GM19035 (cell line): ENCODE data around the gene ARSG.
A peak's percentile ranks its signal among the peaks of the same experiment; 100 is the strongest.
"Not testable (repeated sequence)": the region's sequence is repeated elsewhere in the genome, so short reads cannot be mapped to it uniquely, and the experiment has no call there.

Experiments
- ATAC-seq: cut with Tn5 transposase; IDR thresholded peaks from one replicate; pipeline ENCODE4 v1.9.1; 2021; ENCODE audit not compliant: unreplicated experiment

The ARSG gene

DNA sequence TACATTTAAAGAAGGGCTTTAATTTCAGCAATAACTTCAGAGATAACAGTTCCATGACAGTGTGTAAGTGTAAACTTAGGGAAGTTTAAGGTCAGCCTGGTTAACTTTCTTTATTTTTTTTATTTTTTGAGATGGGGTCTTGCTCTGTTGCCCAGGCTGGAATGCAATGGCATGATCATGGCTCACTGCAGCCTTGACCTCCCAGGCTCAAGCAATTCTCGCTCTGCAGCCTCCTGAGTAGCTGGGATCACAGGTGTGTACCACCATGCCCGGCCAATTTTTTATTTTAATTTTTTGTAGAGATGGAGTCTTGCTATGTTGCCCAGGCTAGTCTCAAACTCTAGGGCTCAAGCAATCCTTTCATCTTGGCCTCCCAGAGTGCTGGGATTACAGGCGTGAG, 15.0 kb upstream of the ARSG start:
- ATAC-seq: not testable (repeated sequence)

DNA sequence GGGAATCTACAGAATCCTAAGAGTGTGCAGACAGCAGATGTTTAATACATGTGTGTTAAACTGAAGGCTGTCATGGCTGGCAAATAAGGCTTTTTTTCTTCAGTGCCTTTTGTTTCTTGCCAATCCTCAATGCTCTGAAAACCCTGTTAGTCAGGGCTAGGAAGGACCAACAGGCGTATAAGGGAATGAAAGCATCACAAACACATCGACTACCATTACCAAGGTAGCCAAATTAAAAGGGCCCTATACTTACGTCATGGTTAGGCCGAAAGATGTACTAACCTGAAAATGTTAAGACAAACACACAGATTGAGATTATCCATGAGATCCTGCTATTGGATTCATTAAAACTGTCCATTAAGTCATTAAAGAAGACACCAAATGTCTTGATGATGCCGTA, 13.5 kb upstream of the ARSG start:
- ATAC-seq: no peak

DNA sequence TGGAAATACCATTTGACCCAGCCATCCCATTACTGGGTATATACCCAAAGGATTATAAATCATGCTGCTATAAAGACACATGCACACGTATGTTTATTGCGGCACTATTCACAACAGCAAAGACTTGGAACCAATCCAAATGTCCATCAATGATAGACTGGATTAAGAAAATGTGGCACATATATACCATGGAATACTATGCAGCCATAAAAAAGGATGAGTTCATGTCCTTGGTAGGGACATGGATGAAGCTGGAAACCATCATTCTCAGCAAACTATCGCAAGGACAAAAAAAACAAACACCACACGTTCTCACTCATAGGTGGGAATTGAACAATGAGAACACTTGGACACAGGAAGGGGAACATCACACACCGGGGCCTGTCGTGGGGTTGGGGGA, 9.3 kb upstream of the ARSG start:
- not testable (repeated sequence) for ATAC-seq

DNA sequence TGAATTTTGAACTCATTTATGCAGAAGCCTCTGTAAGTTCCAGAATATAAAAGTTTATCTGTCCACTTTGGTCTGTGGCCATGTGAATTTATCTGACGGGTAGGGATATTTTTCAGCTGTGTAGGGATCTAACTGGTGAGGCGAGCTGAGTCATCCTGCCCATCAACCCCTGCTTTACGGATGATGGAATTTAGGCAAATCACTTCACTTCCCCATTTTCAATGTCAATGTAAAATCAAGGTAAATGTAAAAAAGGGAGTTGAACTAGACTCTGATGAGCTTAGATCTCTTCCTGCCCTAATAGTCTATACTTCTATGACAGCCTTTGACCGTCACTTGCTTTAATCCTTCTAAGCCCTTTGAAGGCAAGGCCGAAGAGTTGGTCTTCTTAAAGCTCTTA, 2.9 kb upstream of the ARSG start:
- ATAC-seq: no peak

DNA sequence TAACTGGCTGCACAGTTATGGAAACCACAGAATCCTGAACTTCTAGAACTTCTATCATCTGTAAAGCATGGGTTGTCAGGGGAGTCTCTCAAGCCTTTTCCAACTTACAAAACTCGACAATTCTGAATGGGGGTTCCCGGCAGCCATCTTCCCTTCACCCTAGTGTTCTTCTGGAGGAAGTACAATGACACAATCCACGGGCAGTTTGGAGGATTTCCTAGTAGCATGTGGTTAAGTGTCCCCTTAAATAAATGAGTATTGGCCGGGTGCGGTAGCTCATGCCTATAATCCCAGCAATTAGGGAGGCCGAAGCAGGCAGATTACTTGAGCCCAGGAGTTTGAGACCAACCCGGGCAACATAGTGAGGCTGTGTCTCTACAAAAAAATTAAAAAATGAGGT, 2.5 kb upstream of the ARSG start:
- no peak for ATAC-seq

DNA sequence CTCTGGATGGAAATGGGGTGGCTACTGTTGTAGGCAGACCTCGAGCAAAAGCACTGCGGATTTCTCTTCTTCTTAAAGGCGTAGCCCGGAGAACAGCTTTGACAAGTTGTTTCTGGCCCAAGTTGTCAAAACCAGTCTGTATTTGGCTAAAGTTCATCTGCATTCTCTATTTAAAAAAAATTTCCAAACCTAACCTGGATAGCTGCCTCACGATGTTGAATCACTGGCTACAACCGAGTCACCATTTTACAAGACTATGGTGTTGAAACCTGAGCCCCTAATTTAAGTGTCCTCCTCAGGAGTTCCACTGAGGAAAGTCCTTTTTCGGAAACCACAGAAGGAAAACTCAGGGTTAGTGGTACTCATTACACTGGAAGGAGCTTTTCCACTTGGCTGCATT, 1.8 kb upstream of the ARSG start:
- ATAC-seq: no peak

DNA sequence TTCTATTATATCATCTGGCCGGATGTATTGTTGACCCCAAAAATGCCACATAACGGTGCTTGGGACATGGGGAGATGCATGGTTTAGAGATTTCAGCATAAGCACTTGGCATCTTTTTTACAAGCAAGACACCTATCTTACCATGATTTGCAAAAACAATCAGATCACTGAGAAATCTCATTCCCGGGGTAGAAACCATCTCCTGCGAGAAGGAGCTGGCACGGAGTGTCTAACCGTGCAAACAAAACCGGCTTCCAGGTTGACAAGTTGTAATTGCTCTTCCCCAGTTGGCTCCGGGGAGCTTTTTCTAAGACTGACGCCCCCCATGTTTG, 1.4 kb upstream of the ARSG start:
- no peak for ATAC-seq

DNA sequence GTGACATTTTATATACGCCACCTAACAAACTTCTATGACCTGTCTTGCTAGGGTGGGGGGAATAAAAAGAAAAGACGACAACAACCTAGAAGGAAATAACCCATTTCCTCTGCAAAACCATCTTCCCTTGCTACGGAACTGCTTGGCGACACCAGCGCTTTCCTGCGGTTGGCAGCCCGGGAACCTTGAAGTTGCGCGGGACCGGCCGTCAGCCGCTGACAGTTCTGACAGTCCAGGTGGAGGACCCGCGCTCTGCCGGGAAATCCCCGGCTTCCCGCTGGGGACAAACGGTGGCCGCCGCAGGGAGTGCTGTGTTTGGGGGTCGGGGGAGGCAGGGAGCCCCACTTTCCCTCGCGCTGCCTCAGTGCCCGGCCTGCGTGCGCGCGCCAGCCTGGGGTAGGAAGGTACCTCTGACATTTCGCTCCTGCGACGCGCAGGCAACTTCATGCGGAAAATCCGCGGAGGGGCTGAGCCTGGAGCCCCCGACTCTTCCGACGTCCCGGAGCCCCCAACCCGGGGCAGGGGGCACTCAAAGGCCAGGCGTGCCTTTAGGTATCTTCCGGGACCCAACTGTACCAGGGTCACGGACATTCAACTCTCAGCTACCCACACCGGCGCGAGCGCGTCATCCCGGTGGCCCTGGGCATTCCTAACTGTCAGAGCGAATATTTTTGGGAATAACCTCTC, 884 bp upstream of the ARSG start:
- ATAC-seq: no peak

DNA sequence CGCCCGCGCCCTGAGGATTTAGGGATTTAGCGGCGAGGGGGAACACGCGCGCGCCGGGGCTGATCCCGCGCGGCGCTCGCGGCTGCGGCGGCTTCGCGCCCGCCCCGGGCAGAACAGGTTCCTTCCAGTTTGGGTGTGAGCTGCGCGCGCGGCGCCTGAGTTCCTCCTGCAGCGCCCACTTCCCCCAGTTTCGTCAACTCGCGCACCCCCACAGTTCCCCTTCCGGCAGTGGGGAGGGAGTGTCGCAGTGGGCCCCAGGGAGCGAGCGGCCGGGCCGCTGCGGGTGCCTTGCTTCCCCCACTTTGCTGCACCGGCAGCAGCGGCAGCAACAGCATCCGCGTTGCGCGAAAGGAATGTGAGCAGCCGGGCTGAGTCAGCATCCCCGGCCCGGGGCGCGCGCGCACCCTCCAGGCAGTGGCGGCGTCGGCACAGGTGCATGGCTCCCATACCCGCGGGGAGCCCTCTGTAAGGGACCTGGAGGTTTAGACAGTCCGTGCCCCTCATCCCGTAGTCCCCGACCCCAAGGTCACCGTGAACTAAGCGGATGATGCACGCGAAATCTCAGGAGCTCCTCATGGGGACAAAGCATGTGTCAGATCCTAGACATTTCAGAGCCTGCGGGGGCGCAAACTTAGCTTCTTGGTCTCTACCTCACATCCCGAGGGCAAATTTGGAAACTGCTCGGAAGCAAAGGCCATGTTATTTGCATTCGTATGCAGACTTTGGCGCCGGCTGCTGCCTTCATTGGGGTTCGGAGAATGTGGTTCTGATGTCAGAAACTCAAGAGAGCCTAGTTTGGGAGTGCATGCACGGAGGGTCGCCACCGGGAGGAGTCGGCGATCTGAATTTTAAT, 767 bp downstream of the ARSG start:
- peak; percentile 61 for ATAC-seq

DNA sequence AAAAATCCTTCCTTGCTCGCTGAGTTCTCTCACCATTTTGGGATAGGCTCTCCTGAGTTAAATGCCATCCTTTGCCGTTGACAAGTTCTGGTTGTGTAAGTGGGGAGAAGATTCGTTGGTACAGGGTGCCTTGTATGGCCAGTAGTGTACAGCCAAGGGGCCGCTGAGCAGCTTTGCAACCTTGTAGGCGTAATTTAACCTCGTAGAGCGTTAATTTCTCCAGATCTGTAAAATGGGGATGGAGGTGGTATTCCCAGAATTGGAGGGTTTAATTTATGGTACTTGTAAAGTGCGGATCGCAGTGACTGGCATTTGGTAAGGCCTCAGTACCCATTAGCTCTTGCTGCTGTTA, 1.4 kb downstream of the ARSG start:
- ATAC-seq: no peak

DNA sequence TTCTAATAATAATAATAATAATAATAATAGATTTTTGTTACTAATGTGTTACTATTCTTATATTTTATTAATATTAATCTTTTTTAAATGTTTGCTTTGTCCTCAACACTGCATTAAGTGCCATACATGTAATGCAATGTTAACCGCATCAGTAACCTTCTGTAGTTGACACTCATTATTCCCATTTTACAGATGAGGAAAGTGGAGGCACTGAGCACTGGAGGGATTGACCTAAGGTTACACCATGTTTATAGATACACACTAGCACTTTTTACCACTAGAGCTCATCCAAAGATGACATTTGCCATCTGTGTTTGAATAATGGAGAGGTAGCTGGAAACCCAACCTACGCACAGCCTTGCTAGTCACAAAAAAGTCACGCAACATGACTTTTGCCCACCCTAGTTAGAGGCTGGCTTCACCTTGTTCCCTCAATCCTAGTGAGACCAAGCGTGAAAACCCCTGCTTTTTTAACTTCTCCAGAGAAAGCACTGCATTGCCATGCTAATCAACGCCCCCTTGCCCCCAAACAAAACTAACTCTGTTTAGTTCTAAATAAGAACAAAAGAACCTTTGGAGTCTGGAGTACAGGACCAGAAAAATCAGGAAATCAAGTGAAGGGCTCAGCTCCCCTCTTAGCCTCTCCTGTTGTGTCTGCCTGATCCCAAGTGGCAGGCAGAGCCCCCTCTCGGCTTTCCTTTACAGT, 2.3 kb downstream of the ARSG start:
- ATAC-seq: no peak

DNA sequence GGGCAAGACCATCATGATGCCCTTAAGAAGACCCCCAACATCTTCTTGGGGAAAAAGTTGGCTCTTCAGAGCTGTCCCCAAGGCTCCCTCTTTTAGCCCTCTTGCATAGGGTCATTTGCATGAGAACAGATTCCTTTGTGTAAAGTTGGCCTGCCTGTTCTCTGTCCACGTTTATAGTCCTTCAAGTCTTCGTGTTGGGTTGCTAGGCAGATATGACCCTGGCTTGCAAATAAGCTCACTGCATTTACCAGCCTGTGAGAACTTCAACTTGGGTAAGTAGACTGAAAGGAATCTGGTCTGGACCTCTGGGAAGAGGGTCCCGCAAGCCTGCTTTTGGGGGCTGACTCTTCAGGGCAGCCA, 2.9 kb downstream of the ARSG start:
- ATAC-seq: no peak

DNA sequence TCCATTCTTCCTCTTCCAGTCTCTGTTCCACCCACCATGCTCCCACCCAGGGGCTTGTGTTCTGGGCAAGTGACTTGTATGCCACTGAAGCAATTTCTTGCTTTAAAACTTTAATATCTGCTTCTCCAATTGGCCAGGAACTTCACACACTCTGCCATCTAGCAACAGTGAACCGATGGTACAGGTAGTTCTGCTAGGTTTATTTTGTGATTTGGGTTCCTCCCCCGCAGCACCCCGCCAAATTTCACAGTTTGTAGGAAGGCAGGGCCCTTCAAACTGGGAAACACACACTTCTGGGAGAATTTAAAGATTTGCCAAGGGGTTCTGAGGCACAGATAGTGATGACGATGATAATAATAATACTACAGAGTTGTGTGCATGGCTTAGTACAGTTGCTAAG, 3.3 kb downstream of the ARSG start:
- ATAC-seq: no peak

DNA sequence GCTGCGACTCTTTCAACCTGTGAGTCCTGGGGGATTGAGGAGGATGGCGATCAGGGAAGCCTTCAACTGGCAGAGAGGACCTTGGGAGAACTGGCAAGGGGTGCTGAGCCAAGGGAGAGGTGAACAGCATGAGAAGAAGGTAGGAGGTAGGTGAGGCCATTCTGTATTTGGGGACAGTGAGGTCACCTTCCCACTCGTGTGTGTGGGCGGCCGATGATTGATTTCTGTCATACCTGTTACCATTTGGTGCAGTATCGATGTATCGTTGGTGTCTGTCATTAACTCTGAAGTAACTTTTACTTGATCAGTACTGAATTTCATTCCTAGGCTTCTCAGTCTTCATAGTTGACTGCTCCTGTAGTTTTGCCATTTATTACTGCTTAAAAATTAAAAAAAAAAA, 3.8 kb downstream of the ARSG start:
- ATAC-seq: no peak

DNA sequence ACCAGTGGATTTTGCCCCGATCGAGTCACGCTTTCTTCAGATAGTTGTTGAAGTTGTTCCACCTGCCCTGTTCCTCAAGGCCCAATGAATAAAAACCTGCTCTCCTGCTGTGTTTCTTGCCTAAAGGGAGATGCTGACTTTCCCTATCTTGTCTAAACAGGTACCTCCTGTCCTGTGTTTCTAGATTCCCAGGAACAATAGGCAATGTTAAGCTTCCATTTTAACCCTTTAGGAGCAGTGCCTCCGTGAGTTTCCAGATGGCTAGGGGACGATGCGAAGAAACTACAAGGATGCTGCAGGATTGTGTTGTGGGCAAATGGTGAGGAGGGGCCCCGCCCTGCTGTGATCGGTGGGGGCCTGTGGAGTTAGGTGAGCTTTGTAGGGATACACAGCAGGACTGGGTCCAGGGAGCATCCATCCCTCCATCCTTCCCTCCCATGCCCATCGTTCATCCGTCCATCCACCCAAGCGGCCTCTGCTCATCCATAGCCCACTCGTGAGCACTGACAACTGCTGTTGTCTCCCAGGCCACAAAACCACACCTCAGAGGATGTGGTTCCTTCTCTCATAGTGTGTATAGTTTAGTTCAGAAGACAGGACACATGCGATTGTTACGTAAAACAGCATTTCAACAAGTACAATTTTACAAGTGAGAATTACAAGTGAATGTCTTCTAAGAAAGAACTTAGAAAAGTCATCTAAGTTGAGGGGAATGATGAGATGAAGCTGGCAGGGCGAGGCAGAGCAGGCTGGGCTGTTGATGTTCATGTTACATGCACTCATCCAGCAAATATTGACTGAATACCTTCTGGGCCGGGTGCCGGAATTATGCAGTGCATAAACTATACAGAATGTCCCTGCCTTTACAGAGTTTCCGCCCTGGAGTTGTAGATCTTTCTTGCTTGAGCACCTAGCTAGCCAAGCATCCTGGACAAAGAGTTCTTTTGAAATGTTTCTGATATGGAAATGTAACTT, 5.2 kb downstream of the ARSG start:
- no peak for ATAC-seq

DNA sequence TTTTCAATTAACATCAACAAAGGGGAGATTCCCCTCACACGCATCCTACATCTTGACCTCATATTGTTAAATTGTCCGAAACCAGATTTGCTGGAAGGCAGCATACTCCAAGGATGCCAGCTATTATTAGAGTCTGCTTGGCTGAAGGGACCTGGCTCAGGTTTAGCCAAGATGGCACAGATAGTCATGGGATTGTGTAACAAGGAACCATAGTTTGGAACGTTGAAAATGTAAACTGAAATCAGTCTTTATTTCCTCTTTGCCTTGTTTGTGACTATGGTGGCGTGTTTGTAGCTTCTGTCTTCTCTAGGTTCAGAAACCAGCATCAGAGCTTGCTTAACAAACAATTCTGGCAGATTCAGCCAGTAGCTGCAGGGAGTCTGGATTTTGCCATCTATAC, 5.9 kb downstream of the ARSG start:
- ATAC-seq: no peak

DNA sequence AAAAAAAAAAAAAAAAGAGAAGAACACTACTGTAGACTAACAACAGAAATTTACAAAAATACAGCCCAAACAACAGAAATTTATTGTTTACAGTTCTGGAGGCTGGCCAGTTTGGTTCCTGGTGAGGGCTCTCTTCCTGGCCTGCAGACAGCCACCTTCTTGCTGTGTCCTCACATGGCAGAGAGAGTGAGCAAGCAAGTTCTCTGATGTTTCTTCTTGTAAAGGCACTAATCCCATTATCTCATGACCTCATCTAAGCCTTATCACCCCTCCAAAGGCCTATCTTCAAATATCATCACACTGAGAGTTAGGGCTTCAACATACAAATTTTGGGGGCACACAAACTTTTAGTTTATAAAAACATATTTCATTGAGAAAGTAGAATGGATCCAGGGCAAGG, 7.3 kb downstream of the ARSG start:
- no peak for ATAC-seq

DNA sequence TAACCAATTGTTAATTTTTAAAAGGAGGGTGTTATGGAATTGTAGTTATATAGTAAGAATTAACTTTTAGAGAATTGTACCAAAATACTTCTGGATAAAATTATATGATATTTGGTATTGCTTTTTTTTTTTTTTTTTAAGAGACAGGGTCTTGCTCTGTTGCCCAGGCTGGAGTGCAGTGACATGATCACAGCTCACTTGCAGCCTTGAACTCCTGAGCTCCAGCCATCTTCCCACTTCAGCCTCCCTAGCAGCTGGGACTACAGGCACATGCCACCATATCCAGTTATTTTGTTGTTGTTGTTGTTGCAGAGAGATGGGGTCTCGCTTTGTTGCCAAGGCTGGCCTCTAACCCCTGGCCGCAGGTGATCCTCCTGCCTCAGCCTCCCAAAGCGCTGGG, 8.5 kb downstream of the ARSG start:
- ATAC-seq: no peak

DNA sequence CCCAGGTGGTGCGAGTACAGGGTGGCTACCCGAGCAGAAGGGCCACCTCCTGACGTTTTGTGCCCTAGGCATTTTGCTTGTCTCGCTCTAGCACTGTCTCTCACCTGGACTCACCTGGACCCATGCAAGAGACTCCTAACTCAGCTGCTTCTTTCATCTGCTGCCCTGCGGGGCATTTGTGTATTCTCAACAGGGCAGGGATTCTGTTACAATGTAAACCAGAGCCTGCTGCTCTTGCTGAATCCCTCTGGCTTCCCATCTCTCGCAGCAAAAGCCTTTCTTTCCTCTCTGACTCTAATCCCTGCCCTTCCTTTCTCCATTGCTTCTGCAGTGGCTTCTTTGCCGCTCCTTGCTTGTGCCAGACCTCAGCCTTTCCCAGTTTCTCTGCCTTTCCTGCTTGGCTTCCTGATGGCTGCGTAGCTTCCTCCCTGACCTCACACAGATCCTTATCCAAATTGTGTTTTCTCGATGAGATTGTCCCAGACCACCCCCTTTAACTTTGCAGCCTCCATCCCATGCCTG, 10.2 kb downstream of the ARSG start:
- no peak for ATAC-seq

DNA sequence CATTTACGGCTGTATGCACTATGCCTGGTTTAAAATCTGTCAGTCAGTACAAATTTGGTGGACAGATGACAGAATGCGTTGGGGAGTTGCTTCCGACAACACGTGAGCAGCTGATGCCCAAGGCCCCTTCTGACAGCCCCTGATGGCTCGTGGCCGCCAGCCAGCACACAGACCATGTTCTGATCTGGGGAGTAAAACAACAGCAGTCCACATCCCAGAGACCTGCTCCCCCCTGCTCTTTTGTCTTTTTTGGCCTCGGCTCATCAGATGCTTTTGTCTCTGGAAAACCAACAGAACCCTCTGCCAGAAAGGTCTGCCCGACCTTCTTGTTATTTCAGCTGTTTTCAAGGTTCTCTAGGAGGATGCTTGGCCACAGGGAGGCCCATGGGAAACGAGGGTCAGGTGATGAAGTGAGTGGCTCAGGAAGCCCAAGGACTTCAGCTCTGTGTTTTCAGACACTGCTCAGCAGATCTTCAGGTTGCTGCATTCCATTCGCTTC, 10.8 kb downstream of the ARSG start:
- no peak for ATAC-seq

DNA sequence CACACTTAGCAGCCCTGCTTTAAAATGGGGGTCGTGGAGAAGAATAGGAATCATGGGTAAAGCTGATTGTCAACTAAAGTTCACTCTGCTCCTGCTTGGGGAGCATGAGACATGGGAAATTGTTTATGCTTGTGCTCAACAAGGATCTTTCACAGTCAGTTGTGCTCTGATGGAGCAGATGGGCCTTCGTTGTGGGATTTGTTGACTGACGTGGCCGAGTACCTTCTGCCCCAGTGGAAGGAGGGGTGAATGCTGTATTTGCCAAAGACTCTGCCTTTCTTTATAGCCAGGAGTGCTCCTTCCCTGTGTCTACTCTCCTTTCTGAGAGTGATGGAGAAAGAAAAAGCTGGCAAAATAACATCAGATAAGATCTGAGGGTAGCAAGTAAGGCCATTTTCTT, 11.4 kb downstream of the ARSG start:
- no peak for ATAC-seq
